HCT116 (cell line): ENCODE data around the gene P2RX3. TPM values are rescaled to one million over a fixed set of nuclear protein-coding genes. Genes with fewer than 3 reads are reported as not detected.

Source experiments
- ATAC-seq: fragments of 200-7000 bp; cut with Tn5 transposase; 2 replicates; pipeline ENCODE4 v1.9.1; 2020; ENCODE audit warnings: mild to moderate bottlenecking, moderate library complexity
- BruUV-seq: library from RNA; stranded (reverse); fragments of 400-500 nt; replicated peaks from 2 replicates; lab custom pipeline; 2021; lab: Mats Ljungman, UMichigan
- CTCF ChIA-PET: fragments of 300-600 bp; sonication (Branson Sonifier 250); formaldehyde crosslinking; loops from one replicate; lab custom pipeline; 2021; ENCODE audit warnings: antibody characterized with exemption; lab: Charles Lee
- POLR2A ChIA-PET: fragments of 300-600, 350-600 bp; sonication (Branson Sonifier 250); formaldehyde crosslinking; loops from one replicate; lab custom pipeline; 2021; ENCODE audit warnings: antibody characterized with exemption; lab: Charles Lee
- RAD21 ChIA-PET, 2 experiments: fragments of 300-600 bp; sonication (Branson Sonifier 250); formaldehyde crosslinking; loops; one replicate each; lab custom pipeline; 2023; ENCODE audit warnings: low total read pairs in 2 of 2; ENCODE audit not compliant: uncharacterized antibody in 2 of 2, unreplicated experiment in 2 of 2, low non-redundant PET in 1 of 2; lab: Charles Lee
- DNase-seq: peaks from one replicate; pipeline ENCODE4 v3.0.0-alpha.2; 2010; ENCODE audit warnings: low read depth, low spot score
- H2AFZ ChIP-seq: fragments of 200-600 bp; shearing (Covaris generic), sonication (generic); 2 replicates; pipeline ENCODE4 v1.6.1; 2017; ENCODE audit warnings: low read depth, mixed run types, mixed read lengths, antibody characterized with exemption, low read length; ENCODE audit not compliant: poor library complexity, severe bottlenecking
- H3K27ac ChIP-seq: 2 replicates; pipeline ENCODE4 v1.5.1; 2012; ENCODE audit warnings: low read depth, low read length
- H3K27me3 ChIP-seq: fragments of 200-600 bp; sonication (generic); 2 replicates; pipeline ENCODE4 v1.6.1; 2016; ENCODE audit warnings: mixed run types, low read length, mixed read lengths; ENCODE audit not compliant: insufficient read depth
- H3K36me3 ChIP-seq, 2 experiments: fragments of 200-500 bp in 1 of 2; fragments of 200-600 bp in 1 of 2; sonication (Bioruptor generic) in 1 of 2; sonication (generic) in 1 of 2; 2 replicates each; pipeline versions ENCODE4 v1.5.1 to v1.6.1; 2014 to 2016; ENCODE audit warnings: low read length in 2 of 2, inconsistent platforms in 1 of 2, mixed read lengths in 1 of 2, mixed run types in 1 of 2; ENCODE audit not compliant: insufficient read depth in 2 of 2, control insufficient read depth in 1 of 2
- H3K4me1 ChIP-seq, 2 experiments: fragments of 200-600 bp in 1 of 2; sonication (generic) in 1 of 2; 2 replicates each; pipeline versions ENCODE4 v1.5.1 to v1.6.1; 2012 to 2017; ENCODE audit warnings: low read length in 2 of 2, inconsistent platforms in 1 of 2, mild to moderate bottlenecking in 1 of 2, mixed read lengths in 1 of 2, mixed run types in 1 of 2, moderate library complexity in 1 of 2; ENCODE audit not compliant: insufficient read depth in 2 of 2, control insufficient read depth in 1 of 2
- H3K4me2 ChIP-seq: fragments of 200-600 bp; sonication (generic); 2 replicates; pipeline ENCODE4 v1.6.1; 2017; ENCODE audit warnings: mixed run types, low read length, mixed read lengths
- H3K4me3 ChIP-seq, 2 experiments: fragments of 200-600 bp in 1 of 2; sonication (generic) in 1 of 2; replicated peaks in 1 of 2; 2 replicates each; pipeline ENCODE4 v1.5.1; 2011 to 2016; ENCODE audit warnings: low read length in 2 of 2, control low read depth in 1 of 2, low read depth in 1 of 2, mild to moderate bottlenecking in 1 of 2, mixed read lengths in 1 of 2, mixed run types in 1 of 2
- H3K79me2 ChIP-seq: fragments of 200-600 bp; sonication (generic); 2 replicates; pipeline ENCODE4 v1.6.1; 2017; ENCODE audit warnings: mild to moderate bottlenecking, mixed run types, low read length, moderate library complexity, mixed read lengths; ENCODE audit not compliant: insufficient read depth
- H3K9ac ChIP-seq: fragments of 200-600 bp; sonication (generic); 2 replicates; pipeline ENCODE4 v1.6.1; 2016; ENCODE audit warnings: low read length, mixed read lengths
- H3K9me2 ChIP-seq: fragments of 200-600 bp; sonication (generic), shearing (Covaris generic); 2 replicates; pipeline ENCODE4 v1.6.1; 2017; ENCODE audit warnings: mixed run types, mild to moderate bottlenecking, moderate library complexity; ENCODE audit not compliant: insufficient read depth
- H3K9me3 ChIP-seq, 2 experiments: fragments of 200-500 bp in 1 of 2; fragments of 200-600 bp in 1 of 2; sonication (Bioruptor generic) in 1 of 2; sonication (generic) in 1 of 2; 2 replicates each; pipeline ENCODE4 v1.6.1; 2014 to 2017; ENCODE audit warnings: low read length in 2 of 2, mixed read lengths in 2 of 2, inconsistent platforms in 1 of 2, low read depth in 1 of 2, mild to moderate bottlenecking in 1 of 2, mixed run types in 1 of 2, moderate library complexity in 1 of 2; ENCODE audit not compliant: control insufficient read depth in 1 of 2, insufficient read depth in 1 of 2
- H4K20me1 ChIP-seq: fragments of 200-600 bp; sonication (generic), shearing (Covaris generic); 2 replicates; pipeline ENCODE4 v1.6.1; 2017; ENCODE audit warnings: mixed run types, mild to moderate bottlenecking, moderate library complexity; ENCODE audit not compliant: insufficient read depth
- ATF3 ChIP-seq: IDR thresholded peaks from 2 replicates; pipeline ENCODE4 v1.6.1; 2012
- CEBPB ChIP-seq: IDR thresholded peaks from 2 replicates; pipeline ENCODE4 v1.6.1; 2012; ENCODE audit warnings: low read depth
- EGR1 ChIP-seq: IDR thresholded peaks from 2 replicates; pipeline ENCODE4 v1.6.1; 2012; ENCODE audit warnings: low read depth
- JUND ChIP-seq: IDR thresholded peaks from 2 replicates; pipeline ENCODE4 v1.6.1; 2012
- MAX ChIP-seq: IDR thresholded peaks from 2 replicates; pipeline ENCODE4 v1.6.1; 2012
- POLR2AphosphoS5 ChIP-seq: IDR thresholded peaks from 2 replicates; pipeline ENCODE4 v1.6.1; 2011; ENCODE audit warnings: mild to moderate bottlenecking, low read depth, low read length, moderate library complexity
- REST ChIP-seq: IDR thresholded peaks from 2 replicates; pipeline ENCODE4 v1.6.1; 2012; ENCODE audit warnings: low read depth
- SP1 ChIP-seq: IDR thresholded peaks from 2 replicates; pipeline ENCODE4 v1.6.1; 2012; ENCODE audit warnings: low read depth
- SRF ChIP-seq: IDR thresholded peaks from 2 replicates; pipeline ENCODE4 v1.6.1; 2012; ENCODE audit warnings: low read depth
- YY1 ChIP-seq: IDR thresholded peaks from 2 replicates; pipeline ENCODE4 v1.6.1; 2011; ENCODE audit warnings: low read length, low read depth, moderate library complexity, mild to moderate bottlenecking; ENCODE audit not compliant: insufficient replicate concordance; ENCODE audit errors: extremely low read depth
- ZFX ChIP-seq: fragments of 450-650 bp; IDR thresholded peaks from 2 replicates; pipeline ENCODE4 v1.6.1; 2017
- ZNF274 ChIP-seq: fragments of 200-500 bp; sonication (Bioruptor generic); IDR thresholded peaks from 2 replicates; pipeline ENCODE4 v1.6.1; 2014; ENCODE audit warnings: mild to moderate bottlenecking, low read depth, low read length, inconsistent platforms
- intact Hi-C: fragments of 100-400 bp; cut with micrococcal nuclease; formaldehyde crosslinking; loops from 2 replicates; pipeline ENCODE4 v1.10.0; 2022
- total RNA-seq: library from RNA; stranded (reverse); gene quantifications from one replicate; pipeline ENCODE4 v1.2.1, GENCODE V29; 2021; ENCODE audit not compliant: unreplicated experiment

The P2RX3 gene
- total RNA-seq, 1 experiment from 2014 or later = not detected

- TF ChIP-seq REST (no peak), CEBPB (no peak), MAX (no peak), JUND (no peak), ATF3 (no peak), ZNF274 (no peak), ZFX (no peak)
Observed at GRCh38 chr11:57302489-57302888, 35.7 kb upstream of the P2RX3 start (continued).

- no peak overlapping the region for H3K9ac ChIP-seq
- no peaks in the 10 kb centered on the region for H3K9me2 ChIP-seq
- no peak overlapping the region for H2AFZ ChIP-seq
- no peaks in the 10 kb centered on the region for H4K20me1 ChIP-seq
- H3K4me2 ChIP-seq = no peak overlapping the region
- H3K27ac ChIP-seq = no peak overlapping the region
- H3K27me3 ChIP-seq = no peaks in the 10 kb centered on the region
- H3K4me3 ChIP-seq = no peak overlapping the region
- H3K79me2 ChIP-seq = no peaks in the 10 kb centered on the region
- DNase-seq = no peak
- no peaks in the 10 kb centered on the region; a peak in 1 of 4 replicates for H3K9me3 ChIP-seq
- ATAC-seq = no peak
- RAD21 ChIA-PET = no interaction called here
- no TSS peak for BruUV-seq
- TF ChIP-seq MAX (no peak), REST (no peak), POLR2AphosphoS5 (no peak), SP1 (no peak), ATF3 (no peak), EGR1 (no peak), YY1 (no peak), SRF (no peak)
- no peaks in the 10 kb centered on the region; a peak in 1 of 4 replicates for H3K4me1 ChIP-seq
- POLR2A ChIA-PET = no interaction called here
- H3K36me3 ChIP-seq = peaks cover 10 to 26% of the 10 kb centered on the region in 2 experiments; a peak in 3 of 4 replicates
- CTCF ChIA-PET = no interaction called here
- intact Hi-C loops = no loop called here
Observed at GRCh38 chr11:57303280-57303989, 34.7 kb upstream of the P2RX3 start.
